Suprapubic skin (tissue), 4 donors: ENCODE results near the gene CALR. TPM values are rescaled to one million over a fixed set of nuclear protein-coding genes. Genes with fewer than 3 reads are reported as not detected.

Experiments used
- DNase-seq, 2 donors: peaks; one replicate each; pipeline ENCODE4 v3.0.0-alpha.2; 2019; ENCODE audit warnings: low spot score in 2 of 2
- H3K27ac ChIP-seq: fragments of 200-600 bp; sonication (generic); one replicate; pipeline ENCODE4 v1.5.1; 2019
- H3K27me3 ChIP-seq: fragments of 200-600 bp; sonication (generic); one replicate; pipeline ENCODE4 v1.5.1; 2019
- H3K36me3 ChIP-seq: fragments of 200-600 bp; sonication (generic); one replicate; pipeline ENCODE4 v1.5.1; 2019
- H3K4me1 ChIP-seq: fragments of 200-600 bp; sonication (generic); one replicate; pipeline ENCODE4 v1.5.1; 2019
- H3K4me3 ChIP-seq: fragments of 200-600 bp; sonication (generic); one replicate; pipeline ENCODE4 v1.5.1; 2019; ENCODE audit warnings: mild to moderate bottlenecking
- H3K9me3 ChIP-seq: fragments of 200-600 bp; sonication (generic); one replicate; pipeline ENCODE4 v1.5.1; 2019
- CTCF ChIP-seq, 2 donors: fragments of 200-600 bp in 1 of 2; fragments of 450-650 bp in 1 of 2; sonication (generic) in 1 of 2; IDR thresholded peaks; one replicate each; pipeline ENCODE4 v1.5.1; 2016 to 2019; ENCODE audit warnings: antibody characterized with exemption in 2 of 2, mild to moderate bottlenecking in 1 of 2, moderate library complexity in 1 of 2
- EP300 ChIP-seq: sonication (generic); formaldehyde crosslinking; IDR thresholded peaks from one replicate; pipeline ENCODE4 v1.6.1; 2017; ENCODE audit warnings: antibody characterized with exemption
- POLR2A ChIP-seq, 2 donors: fragments of 450-650 bp; IDR thresholded peaks; one replicate each; pipeline ENCODE4 v1.6.1; 2017; ENCODE audit warnings: antibody characterized with exemption in 2 of 2, mild to moderate bottlenecking in 2 of 2, moderate library complexity in 2 of 2
- POLR2AphosphoS5 ChIP-seq, 3 donors: sonication (generic); formaldehyde crosslinking; IDR thresholded peaks; one replicate each; pipeline ENCODE4 v1.6.1; 2017; ENCODE audit warnings: antibody characterized with exemption in 3 of 3
- WGBS: methylation state at CpG from one replicate; pipeline ENCODE4 v1.1.5; 2018; 5-methylcytosine and 5-hydroxymethylcytosine counted together
- total RNA-seq, 4 donors: library from RNA; depleted of rRNA; stranded (reverse); fragments of >200 nt; gene quantifications; one replicate each; pipeline ENCODE4 v1.1.0, GENCODE V29; 2016

CALR gene
- total RNA-seq, 4 donors from 2014 or later = 131 to 285 (median 237) TPM

GRCh38 chr19:12943437-12944044, 5.1 kb downstream of the CALR start:
- H3K9me3 ChIP-seq = no peaks in the 10 kb centered on the region
- no peak for DNase-seq
- no peak overlapping the region for H3K4me3 ChIP-seq
- 80% methylated on average over 18 of the region's 18 CpGs for WGBS
- TF ChIP-seq POLR2AphosphoS5 (IDR thresholded peaks at IDR 0.05) (no peak), CTCF (IDR thresholded peaks at IDR 0.05) (no peak), POLR2A (IDR thresholded peaks at IDR 0.05) (no peak), EP300 (no peak)
- no peaks in the 10 kb centered on the region for H3K27me3 ChIP-seq
- no peak overlapping the region for H3K27ac ChIP-seq
- peaks cover 62% of the 10 kb centered on the region for H3K4me1 ChIP-seq
- peaks cover 58% of the 10 kb centered on the region for H3K36me3 ChIP-seq

DNA sequence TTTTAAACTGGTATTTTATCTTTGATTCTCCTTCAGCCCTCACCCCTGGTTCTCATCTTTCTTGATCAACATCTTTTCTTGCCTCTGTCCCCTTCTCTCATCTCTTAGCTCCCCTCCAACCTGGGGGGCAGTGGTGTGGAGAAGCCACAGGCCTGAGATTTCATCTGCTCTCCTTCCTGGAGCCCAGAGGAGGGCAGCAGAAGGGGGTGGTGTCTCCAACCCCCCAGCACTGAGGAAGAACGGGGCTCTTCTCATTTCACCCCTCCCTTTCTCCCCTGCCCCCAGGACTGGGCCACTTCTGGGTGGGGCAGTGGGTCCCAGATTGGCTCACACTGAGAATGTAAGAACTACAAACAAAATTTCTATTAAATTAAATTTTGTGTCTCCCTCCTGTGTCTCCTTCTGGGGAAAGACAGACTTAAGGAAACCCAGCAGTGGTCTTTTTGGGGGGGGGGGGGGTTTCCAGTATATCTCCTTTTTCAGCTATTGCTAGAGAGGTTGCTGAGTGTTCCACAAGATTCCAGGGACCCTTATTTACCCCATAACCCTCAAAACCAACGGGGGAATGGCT, 5.8 kb downstream of the CALR start:
- Histone ChIP-seq H3K27ac (no peak overlapping the region), H3K27me3 (no peaks in the 10 kb centered on the region), H3K4me3 (no peak overlapping the region), H3K36me3 (peaks cover 64% of the 10 kb centered on the region), H3K9me3 (no peaks in the 10 kb centered on the region), H3K4me1 (peaks cover 59% of the 10 kb centered on the region)
- WGBS = 72% methylated on average over 2 of the region's 2 CpGs
- TF ChIP-seq CTCF (IDR thresholded peaks at IDR 0.05) (no peak), POLR2A (IDR thresholded peaks at IDR 0.05) (no peak), EP300 (no peak), POLR2AphosphoS5 (IDR thresholded peaks at IDR 0.05) (no peak)
- DNase-seq = no peak

DNA sequence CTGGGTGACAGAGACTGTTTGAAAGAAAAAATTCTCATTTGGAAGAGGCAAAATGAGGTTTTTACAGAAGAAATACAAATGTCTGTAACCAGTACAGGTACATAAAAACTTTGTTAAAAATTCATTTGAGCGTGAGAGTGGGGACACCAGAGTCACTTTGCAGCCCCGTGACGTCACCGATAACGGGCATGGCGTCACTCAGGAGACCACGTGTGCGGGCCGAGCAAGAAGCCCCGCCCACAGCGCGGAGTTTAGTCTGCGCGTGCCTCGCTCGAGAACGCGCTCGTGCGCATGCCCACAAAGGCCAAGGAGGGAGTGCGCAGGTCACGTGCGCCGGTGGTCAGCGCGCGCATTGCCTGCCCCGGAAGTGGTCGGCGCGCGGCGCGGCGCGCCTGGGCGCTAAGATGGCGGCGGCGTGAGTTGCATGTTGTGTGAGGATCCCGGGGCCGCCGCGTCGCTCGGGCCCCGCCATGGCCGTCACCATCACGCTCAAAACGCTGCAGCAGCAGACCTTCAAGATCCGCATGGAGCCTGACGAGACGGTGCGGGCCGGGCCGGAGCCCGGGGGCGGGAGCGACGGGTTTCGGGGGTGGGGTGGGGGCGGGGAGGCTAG, 7.2 kb downstream of the CALR start, which contains the start of gene RAD23A:
Gene RAD23A, plus strand, starts transcription at position 384 of the 613 bp plus-strand sequence. Its CDS starts 87 bp downstream, at position 471.
- Histone ChIP-seq H3K9me3 (no peaks in the 10 kb centered on the region), H3K27ac (peak within 1 kb of the TSS; percentile 99), H3K4me3 (peak within 1 kb of the TSS; percentile 96), H3K4me1 (peaks cover 45% of the 10 kb centered on the region), H3K27me3 (no peaks in the 10 kb centered on the region), H3K36me3 (peaks cover 68% of the 10 kb centered on the region)
- DNase-seq = peak; percentile 98 to 99
- TF ChIP-seq POLR2AphosphoS5 (IDR thresholded peaks at IDR 0.05) (peak; percentile 96 to 100 (median 98)), POLR2A (IDR thresholded peaks at IDR 0.05) (peak; percentile 69 to 92), CTCF (IDR thresholded peaks at IDR 0.05) (no peak), EP300 (no peak)
- WGBS = 1% methylated on average over 24 of the region's 62 CpGs

- Histone ChIP-seq H3K27me3 (no peaks in the 10 kb centered on the region), H3K27ac (peak overlapping the region; percentile 99), H3K4me1 (peaks cover 39% of the 10 kb centered on the region), H3K9me3 (no peaks in the 10 kb centered on the region), H3K4me3 (peak overlapping the region; percentile 96), H3K36me3 (peaks cover 68% of the 10 kb centered on the region)
- TF ChIP-seq POLR2AphosphoS5 (IDR thresholded peaks at IDR 0.05) (no peak), EP300 (no peak), CTCF (IDR thresholded peaks at IDR 0.05) (no peak), POLR2A (IDR thresholded peaks at IDR 0.05) (no peak)
- no peak for DNase-seq
- WGBS = 2% methylated on average over 12 of the region's 40 CpGs
These were observed 7.8 kb downstream of the CALR start for GRCh38 chr19:12946092-12946721.
